Measurements from ENCODE around the gene LIG3.
"Not testable (repeated sequence)": the region's sequence is repeated elsewhere in the genome, so short reads cannot be mapped to it uniquely, and the experiment has no call there.

LIG3 gene

DNA sequence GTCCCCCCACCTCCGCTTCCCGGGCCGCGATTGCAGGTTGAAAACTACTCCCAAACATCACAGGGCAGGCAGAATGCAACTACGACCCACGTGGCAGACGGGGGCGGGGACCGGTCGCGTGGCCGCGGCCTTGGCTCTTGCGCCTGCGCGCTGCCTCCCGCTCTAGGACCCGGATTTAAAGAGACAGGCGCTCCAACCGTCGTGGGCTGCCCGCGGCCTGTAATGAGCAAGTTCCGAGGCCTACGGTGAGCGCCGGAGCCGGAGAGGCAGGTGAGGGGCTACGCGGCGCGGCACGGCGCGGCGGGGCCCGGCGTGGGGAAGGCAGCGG, at the start of gene LIG3:
Gene LIG3 (plus strand): TSS at position 160 of the 328 bp plus-strand sequence. CDS start 2,494 bp downstream, outside the sequence.
- peak; percentile 43 for DNase-seq

GRCh38 chr17:34950780-34951179, 29.5 kb upstream of the LIG3 start:
- DNase-seq: not testable (repeated sequence)

DNA sequence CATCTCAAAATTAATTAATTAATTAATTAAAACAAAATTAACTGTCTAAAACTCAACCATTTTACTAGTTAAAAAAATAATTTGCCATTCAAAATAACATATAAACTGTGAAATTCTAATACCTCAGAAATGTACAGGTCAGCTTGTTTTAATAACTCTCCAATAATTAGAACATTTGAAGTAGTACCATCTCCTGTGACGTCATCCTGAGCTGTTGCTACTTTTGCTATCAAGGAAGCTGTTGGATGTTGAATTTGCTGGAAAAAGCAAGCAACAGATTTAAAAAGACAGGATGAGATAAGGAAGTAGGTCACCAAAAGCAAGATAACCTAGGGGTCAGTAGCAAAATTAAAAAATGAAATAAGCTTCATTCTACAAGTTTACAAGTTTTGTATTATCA, 21.9 kb upstream of the LIG3 start:
- DNase-seq: no peak

GRCh38 chr17:34961093-34961911, 19.0 kb upstream of the LIG3 start, which contains the start of the genes CCT6B and ZNF830:
TSS of gene CCT6B (minus strand) at chr17:34961460. CDS start at chr17:34961393, 67 bp downstream.
TSS of gene ZNF830 (plus strand) at chr17:34961540. CDS start at chr17:34961567, 27 bp downstream.
- peak; percentile 74 for DNase-seq

- DNase-seq: no peak
These were observed 6.1 kb upstream of the LIG3 start for GRCh38 chr17:34974179-34974578.

DNA sequence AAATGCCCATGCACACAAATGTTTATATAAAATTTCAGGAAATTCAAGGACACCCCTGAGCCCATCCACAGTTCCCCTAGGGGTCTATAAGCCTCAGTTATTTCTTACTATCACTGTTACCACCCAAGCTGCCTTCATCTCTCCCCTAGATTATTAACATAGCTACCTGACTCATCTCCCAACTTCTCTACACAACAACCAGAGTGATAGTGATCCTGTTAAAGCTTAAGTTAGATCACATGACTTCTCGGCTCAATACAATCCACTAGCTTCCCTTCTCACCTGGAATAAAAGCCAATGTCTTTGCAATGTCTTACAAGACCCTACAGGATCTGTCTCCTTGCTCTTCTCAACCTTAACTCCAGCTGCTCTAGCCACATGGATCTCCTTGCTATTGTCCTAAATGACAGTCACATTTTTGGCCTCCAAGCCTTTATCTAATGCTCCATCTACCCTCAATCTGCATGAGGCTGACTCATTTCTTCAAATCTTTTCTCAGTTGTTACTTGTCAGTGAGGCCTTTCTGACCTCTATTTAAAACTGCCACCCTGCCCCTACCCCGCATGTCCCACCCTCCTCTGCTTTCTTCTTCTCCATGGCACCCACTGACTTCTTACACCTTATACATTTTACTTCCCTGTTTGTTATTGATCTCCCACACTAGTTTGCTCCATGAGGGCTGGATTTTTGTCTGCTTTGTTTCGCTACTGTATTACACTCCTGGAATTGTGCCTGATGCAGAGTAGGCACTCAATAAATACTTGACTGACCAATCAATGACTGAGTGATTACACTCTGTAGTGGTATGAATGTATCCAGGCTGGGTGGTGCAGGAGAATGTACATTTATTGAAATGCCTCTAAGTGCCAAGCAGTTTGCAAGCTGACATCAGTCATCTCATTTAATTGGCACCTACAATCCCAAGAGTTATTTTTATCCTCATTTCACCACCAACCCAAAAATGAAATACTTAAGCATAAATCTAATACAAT, 5.2 kb upstream of the LIG3 start:
- no peak for DNase-seq

DNA sequence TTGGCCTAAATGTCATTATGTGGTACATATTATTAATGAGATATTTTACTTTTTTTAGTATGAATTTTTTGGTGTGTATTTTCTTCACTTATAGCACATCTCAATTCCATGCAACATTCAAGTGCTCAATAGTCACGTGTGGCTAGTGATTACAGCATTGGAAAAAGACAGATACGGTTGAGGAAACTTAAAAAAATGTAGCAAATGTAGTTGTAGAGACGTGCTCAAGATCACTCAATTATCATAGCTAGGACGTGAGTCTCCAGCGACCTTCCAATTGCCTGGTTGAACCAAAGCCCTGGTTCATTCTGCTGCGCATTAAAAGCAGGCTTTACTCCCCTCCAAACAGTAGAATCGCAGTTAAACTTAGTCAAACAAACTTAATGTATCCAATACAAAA, 1.2 kb upstream of the LIG3 start:
- DNase-seq: no peak

GRCh38 chr17:34979650-34980352, 511 bp upstream of the LIG3 start:
- DNase-seq: no peak

GRCh38 chr17:34980681-34981537, 597 bp downstream of the LIG3 start:
- no peak for DNase-seq

GRCh38 chr17:34981538-34982241, 1.4 kb downstream of the LIG3 start:
- no peak for DNase-seq

DNA sequence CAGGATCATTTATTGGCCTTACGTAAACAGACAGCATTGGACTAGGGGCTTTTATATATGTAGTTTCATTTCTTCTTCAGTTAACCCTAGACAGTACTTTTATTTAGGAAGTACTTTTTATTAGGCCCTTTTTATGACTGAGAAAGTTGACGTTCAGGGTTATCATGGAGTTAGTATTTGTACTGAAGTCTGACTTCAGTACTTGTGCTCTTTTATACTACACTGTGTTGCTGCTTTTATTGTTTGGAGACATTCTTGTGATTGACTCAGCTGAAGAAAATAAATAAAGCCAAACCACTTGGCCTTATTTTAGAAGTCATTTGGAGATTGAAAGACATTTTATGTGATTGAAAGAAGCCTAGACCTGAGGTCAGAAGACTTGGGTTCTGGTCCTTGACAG, 6.9 kb downstream of the LIG3 start:
- no peak for DNase-seq

DNA sequence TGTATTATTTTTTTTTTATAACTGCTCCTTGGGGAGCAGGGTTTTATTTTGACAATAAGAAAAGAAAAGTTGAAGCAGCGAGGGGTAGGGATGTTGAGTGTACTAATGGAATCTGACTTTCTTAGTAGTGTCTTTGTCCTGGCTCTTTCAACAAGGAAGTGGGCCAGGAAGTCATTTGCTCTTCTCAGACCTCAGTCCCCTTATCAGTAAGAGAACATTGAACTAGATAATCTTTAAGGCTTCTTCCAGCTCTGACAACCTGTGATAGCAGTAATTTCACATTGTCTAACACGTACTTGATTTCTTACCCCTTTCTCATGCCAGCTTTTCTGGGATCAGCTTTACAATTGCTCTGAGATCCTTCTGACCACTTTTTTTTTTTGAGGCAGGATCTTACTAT, 8.3 kb downstream of the LIG3 start:
- no peak for DNase-seq

DNA sequence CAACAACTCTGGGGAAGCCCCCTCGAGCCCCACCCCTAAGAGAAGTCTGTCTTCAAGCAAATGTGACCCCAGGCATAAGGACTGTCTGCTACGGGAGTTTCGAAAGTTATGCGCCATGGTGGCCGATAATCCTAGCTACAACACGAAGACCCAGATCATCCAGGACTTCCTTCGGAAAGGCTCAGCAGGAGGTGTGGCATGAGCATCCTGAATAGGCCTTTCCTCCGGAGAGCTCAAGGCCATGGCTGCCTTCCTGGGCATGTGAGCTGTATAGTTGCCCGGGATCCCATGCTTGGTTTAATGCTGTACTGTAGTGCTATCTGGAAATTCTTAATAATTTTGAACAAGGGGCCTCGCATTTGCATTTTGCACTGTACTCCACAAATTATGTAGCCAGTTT, 9.2 kb downstream of the LIG3 start:
- no peak for DNase-seq

GRCh38 chr17:34990921-34991365, 10.6 kb downstream of the LIG3 start:
- DNase-seq: peak; percentile 39

GRCh38 chr17:34991606-34992005, 11.3 kb downstream of the LIG3 start:
- no peak for DNase-seq

- DNase-seq: no peak
These were observed 12.7 kb downstream of the LIG3 start for GRCh38 chr17:34993031-34993430.

DNA sequence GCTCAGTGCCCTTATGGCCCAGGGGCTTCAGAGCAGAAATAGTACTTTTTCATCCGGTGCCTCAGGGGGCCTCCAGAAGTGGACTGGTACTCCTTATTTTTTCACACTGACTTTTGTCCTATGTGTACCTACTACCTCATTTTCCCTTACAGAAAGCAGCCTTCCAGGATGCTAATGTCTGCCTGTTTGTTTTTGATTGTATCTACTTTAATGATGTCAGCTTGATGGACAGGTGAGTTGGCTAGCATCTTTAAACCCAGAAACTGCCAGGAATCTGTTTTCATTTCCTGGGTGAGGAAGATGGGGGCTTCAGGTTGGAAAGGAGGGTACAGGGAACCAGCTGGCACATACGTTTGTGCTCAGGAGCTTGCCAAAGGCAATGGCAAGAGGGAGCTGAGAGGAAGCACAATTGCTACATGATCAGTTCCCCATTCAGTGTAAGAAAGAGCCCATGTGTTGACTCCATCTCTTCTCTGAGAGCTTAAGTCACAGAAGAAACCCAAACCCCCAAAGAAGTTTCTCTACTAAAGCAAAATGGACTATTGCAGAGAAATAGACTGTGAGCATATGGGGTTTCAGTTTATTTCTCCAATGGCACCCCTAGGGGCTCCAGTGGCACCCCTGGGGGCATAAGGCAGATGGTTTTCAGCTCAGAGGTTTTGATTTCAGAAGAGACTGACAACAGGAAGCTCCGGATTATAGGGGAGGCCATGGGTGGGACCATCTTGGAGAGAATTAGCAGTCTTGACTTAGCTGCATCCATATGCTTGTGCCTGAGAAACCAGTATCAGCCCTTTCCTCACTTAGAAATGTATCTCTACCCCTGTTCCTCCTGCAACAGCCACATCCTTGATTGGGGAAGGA, 16.3 kb downstream of the LIG3 start:
- DNase-seq: no peak

DNA sequence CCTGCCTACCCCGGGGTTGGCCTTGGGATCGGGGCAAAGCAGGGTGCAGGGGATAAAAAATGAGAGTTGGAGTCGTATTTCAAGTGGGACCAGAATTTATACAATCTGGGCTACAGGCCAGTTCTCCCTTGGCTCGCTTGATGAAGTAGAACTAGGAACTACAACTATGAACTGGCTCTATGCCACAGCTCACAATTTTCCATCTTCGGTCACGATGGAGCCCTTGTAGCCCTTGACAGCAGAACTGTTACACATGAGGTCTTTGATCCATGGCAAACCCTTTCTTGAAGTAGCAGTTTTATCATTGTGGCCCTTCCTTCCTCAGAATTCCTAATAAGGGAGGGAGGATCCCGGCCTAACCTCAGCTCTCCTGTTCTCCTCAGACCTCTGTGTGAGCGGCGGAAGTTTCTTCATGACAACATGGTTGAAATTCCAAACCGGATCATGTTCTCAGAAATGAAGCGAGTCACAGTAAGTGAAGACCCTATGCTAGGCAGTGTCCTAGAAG, 17.1 kb downstream of the LIG3 start:
- DNase-seq: peak; percentile 25

- DNase-seq: no peak
These were observed 17.9 kb downstream of the LIG3 start for GRCh38 chr17:34998205-34998604.

DNA sequence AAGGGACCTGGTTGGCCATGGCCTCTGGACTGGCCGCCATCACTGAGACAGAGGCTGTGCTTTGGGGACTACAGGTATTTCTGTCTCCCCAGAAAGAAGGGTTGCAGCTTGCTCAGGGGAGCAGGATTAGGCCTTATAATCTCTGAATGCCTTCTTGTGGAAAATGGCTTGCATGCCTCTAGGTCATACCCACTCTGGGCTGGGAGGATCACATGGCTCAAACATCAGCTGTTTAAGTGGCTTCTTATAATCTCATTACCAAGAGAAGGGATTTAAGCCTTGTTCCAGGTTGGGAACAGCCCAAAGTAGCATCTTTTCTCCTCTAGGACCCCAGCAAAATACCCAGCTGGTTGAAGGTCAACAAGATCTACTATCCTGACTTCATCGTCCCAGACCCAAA, 19.1 kb downstream of the LIG3 start:
- DNase-seq: no peak

All from NCI-H2029 treated with DMSO at 0.1 percent for 48 hours (cell line).